DND-41 (cell line): ENCODE results near the gene FBXO24.

Source experiments
- ATAC-seq: fragments of 200-7000 bp; cut with Tn5 transposase; 3 replicates; pipeline ENCODE4 v1.9.1; 2021; ENCODE audit warnings: low read depth; ENCODE audit not compliant: insufficient read depth
- DNase-seq: peaks from one replicate; pipeline ENCODE4 v3.0.0-alpha.2; 2020
- H2AFZ ChIP-seq: 2 replicates; pipeline ENCODE4 v1.6.0; 2012; ENCODE audit warnings: low read depth, low read length
- H3K27ac ChIP-seq: 2 replicates; pipeline ENCODE4 v1.5.1; 2012; ENCODE audit warnings: low read length, inconsistent platforms
- H3K27me3 ChIP-seq: fragments of 200-600 bp; sonication (generic); 2 replicates; pipeline ENCODE4 v1.6.0; 2012; ENCODE audit warnings: low read length, mild to moderate bottlenecking, inconsistent platforms; ENCODE audit not compliant: insufficient read depth, poor library complexity
- H3K36me3 ChIP-seq: 2 replicates; pipeline ENCODE4 v1.5.1; 2012; ENCODE audit warnings: low read length, inconsistent platforms; ENCODE audit not compliant: insufficient read depth
- H3K4me1 ChIP-seq: 2 replicates; pipeline ENCODE4 v1.5.1; 2012; ENCODE audit warnings: mild to moderate bottlenecking, low read length; ENCODE audit not compliant: insufficient read depth
- H3K4me2 ChIP-seq: 2 replicates; pipeline ENCODE4 v1.6.0; 2012; ENCODE audit warnings: mild to moderate bottlenecking, moderate library complexity, low read length, inconsistent platforms; ENCODE audit not compliant: insufficient read depth
- H3K4me3 ChIP-seq, 2 experiments: fragments of 200-600 bp in 1 of 2; shearing (Covaris generic) in 1 of 2; 2 replicates each; pipeline ENCODE4 v1.5.1; 2012 to 2016; ENCODE audit warnings: inconsistent platforms in 2 of 2, low read length in 2 of 2, mild to moderate bottlenecking in 2 of 2, low read depth in 1 of 2, moderate library complexity in 1 of 2
- H3K79me2 ChIP-seq: 2 replicates; pipeline ENCODE4 v1.6.0; 2012; ENCODE audit warnings: low read length, inconsistent platforms; ENCODE audit not compliant: insufficient read depth
- H3K9ac ChIP-seq: 2 replicates; pipeline ENCODE4 v1.6.0; 2012; ENCODE audit warnings: low read depth, mild to moderate bottlenecking, inconsistent platforms, low read length, moderate library complexity
- H3K9me3 ChIP-seq: 2 replicates; pipeline ENCODE4 v1.5.1; 2012; ENCODE audit warnings: low read length, moderate library complexity, mild to moderate bottlenecking, inconsistent platforms; ENCODE audit not compliant: insufficient read depth, severe bottlenecking
- H4K20me1 ChIP-seq: 2 replicates; pipeline ENCODE4 v1.6.0; 2012; ENCODE audit warnings: low read length; ENCODE audit not compliant: insufficient read depth
- CTCF ChIP-seq: IDR thresholded peaks from 2 replicates; pipeline ENCODE4 v1.5.1; 2012; ENCODE audit warnings: borderline replicate concordance, low read length, moderate library complexity, mild to moderate bottlenecking; ENCODE audit not compliant: poor library complexity, severe bottlenecking; ENCODE audit errors: extremely low read depth
- EZH2 ChIP-seq: IDR thresholded peaks from 3 replicates; pipeline ENCODE4 v1.6.1; 2012; ENCODE audit warnings: borderline replicate concordance, low read depth, mild to moderate bottlenecking, moderate library complexity, low read length, inconsistent platforms; ENCODE audit not compliant: severe bottlenecking

FBXO24 gene

GRCh38 chr7:100639995-100640516 is 53.9 kb downstream of the FBXO24 start:
- DNase-seq (no peak), ATAC-seq (no peak)
- Histone ChIP-seq H3K36me3 (no peaks in the 10 kb centered on the region), H3K4me1 (no peaks in the 10 kb centered on the region), H3K27me3 (no peaks in the 10 kb centered on the region), H3K9ac (no peak overlapping the region), H2AFZ (no peak overlapping the region), H3K27ac (no peak overlapping the region), H3K4me3 (no peak overlapping the region), H3K79me2 (no peaks in the 10 kb centered on the region), H3K4me2 (no peak overlapping the region), H4K20me1 (no peaks in the 10 kb centered on the region), H3K9me3 (no peaks in the 10 kb centered on the region)
- TF ChIP-seq EZH2: no peak
- TF ChIP-seq CTCF: no peak

DNA sequence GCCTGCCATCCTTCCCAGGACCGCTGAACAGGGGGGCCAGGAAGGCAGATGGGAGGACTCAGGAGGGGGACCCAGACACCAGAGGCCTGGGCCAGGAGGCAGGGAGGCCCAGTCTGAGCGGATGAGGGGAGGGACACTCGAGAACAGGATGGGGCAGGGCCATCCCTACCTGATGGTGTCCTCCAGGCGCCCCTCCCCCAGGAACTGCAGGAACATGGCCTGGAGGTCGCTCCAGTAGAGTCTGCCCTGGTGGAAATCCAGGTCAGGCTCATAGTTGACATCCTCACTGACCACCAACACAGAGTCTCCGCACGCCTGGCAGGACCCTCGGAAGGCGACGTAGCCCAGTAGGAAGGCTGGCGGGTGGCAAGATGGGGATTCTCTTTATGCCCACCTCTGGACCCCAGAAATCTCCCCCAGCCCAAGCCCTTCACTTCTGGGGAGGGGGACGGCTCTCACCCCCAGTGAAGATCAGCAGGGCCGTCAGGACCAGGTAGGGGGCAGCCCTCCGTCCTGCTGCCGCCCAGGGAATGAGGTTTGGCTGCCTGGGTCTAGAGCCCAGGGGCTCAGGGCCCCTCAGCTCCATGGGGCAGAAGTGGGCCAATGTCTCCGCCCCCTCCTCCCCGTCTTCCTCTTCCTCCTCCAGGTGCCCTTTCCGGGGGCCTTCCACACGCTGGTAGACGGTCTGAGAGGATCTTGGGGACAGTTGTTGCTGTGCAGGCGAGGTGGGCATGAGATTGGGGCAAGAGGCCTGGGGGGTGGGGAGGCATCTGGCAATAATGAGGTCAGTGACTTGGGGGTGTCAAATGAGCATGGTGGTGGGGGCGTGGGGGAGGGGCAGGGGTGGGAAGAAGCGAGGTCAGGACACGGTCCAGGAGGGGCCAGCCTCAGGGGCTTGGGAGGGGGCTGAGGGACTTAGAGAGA is 54.7 kb downstream of the FBXO24 start:
- ATAC-seq: no peak
- Histone ChIP-seq H3K4me1 (no peaks in the 10 kb centered on the region), H3K9ac (no peak overlapping the region), H3K27me3 (no peaks in the 10 kb centered on the region), H3K79me2 (no peaks in the 10 kb centered on the region), H3K36me3 (no peaks in the 10 kb centered on the region), H4K20me1 (no peaks in the 10 kb centered on the region), H3K4me3 (no peak overlapping the region), H2AFZ (no peak overlapping the region), H3K27ac (no peak overlapping the region), H3K9me3 (no peaks in the 10 kb centered on the region), H3K4me2 (no peak overlapping the region)
- no peak for DNase-seq
- TF ChIP-seq CTCF (no peak), EZH2 (no peak)

DNA sequence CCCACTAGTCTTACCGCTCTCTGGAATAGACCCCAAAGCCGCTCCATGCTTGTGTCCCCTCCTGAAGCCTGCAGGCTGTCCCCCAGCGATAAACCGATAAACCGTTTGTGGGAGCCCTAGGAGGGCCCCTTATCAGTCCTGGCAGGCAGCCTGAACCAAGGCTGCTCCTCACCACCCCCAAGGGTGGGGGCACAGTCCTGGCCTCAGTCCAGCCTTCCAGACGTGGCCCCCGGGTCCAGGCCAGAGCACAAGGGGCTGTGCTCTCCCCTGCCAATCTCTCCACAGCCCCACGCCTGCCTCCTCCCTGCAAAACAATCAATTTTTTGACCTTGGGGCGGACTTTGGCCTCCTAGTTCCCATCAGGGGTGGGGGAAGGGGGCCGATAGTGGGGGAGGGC is 55.3 kb downstream of the FBXO24 start, which contains the start of gene TFR2:
TFR2 (minus strand) TSS at position 90 of the 397 bp plus-strand sequence; CDS start at position 47, 43 bp downstream.
- TF ChIP-seq EZH2: no peak
- Histone ChIP-seq H3K9me3 (no peaks in the 10 kb centered on the region), H3K4me2 (no peak within 1 kb of the TSS), H3K27ac (no peak within 1 kb of the TSS), H3K27me3 (no peaks in the 10 kb centered on the region), H3K9ac (no peak within 1 kb of the TSS), H3K4me3 (no peak within 1 kb of the TSS), H2AFZ (no peak within 1 kb of the TSS), H3K4me1 (no peaks in the 10 kb centered on the region), H4K20me1 (no peaks in the 10 kb centered on the region), H3K79me2 (no peaks in the 10 kb centered on the region), H3K36me3 (no peaks in the 10 kb centered on the region)
- ATAC-seq (no peak), DNase-seq (no peak)

GRCh38 chr7:100641860-100642533 is 55.9 kb downstream of the FBXO24 start:
- no peak for ATAC-seq
- Histone ChIP-seq H3K4me1 (no peaks in the 10 kb centered on the region), H3K9me3 (no peaks in the 10 kb centered on the region), H3K27ac (no peak overlapping the region), H2AFZ (no peak overlapping the region), H3K36me3 (no peaks in the 10 kb centered on the region), H3K27me3 (no peaks in the 10 kb centered on the region), H3K4me2 (no peak overlapping the region), H4K20me1 (no peaks in the 10 kb centered on the region), H3K79me2 (no peaks in the 10 kb centered on the region), H3K4me3 (no peak overlapping the region), H3K9ac (no peak overlapping the region)
- TF ChIP-seq CTCF (no peak), EZH2 (no peak)
- DNase-seq: no peak
